ENCODE measurements around the gene ACSF2. TPM values are rescaled to one million over a fixed set of nuclear protein-coding genes. Genes with fewer than 3 reads are reported as not detected.

Gene ACSF2
- polyA plus RNA-seq, 1 donor from 2014 or later: not detected

DNA sequence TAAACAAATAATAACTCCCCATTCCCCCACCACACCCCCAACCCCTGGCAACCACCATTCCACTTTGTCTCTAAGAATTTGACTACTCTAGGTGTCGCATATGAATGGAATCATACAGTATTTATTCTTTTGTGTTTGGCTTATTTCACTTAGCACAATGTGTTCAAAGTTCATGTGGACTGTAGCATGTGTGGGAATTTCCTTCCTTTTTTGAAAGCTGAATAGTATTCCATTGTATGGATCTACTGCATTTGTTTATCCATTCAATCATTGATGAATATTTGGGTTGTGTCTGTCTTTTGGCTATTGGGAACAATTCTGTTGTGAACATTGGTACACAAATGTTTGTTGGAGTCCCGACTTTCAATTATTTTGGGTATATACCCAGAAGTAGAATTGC, 3.3 kb upstream of the ACSF2 start:
- H3K9me3 ChIP-seq (ENCODE audit: low read length): no peaks in the 10 kb centered on the region
- no peak overlapping the region for H3K4me2 ChIP-seq (ENCODE audit: low read length)
- no peaks in the 10 kb centered on the region for H3K79me2 ChIP-seq (replicated peaks; ENCODE audit: insufficient read depth, low read length)
- no peaks in the 10 kb centered on the region for H3F3A ChIP-seq (ENCODE audit: insufficient read depth, low read length, poor library complexity, severe bottlenecking)
- no peak for TF ChIP-seq MXI1 (conservative IDR thresholded peaks at IDR 0.05; ENCODE audit: poor library complexity, severe bottlenecking)
- TF ChIP-seq POLR2AphosphoS5 (IDR thresholded peaks at IDR 0.05): no peak
- no peak for TF ChIP-seq TAF1 (IDR thresholded peaks at IDR 0.05; ENCODE audit: low read depth)
- TF ChIP-seq EP300 (conservative IDR thresholded peaks at IDR 0.05; ENCODE audit: poor library complexity, severe bottlenecking): no peak
- TF ChIP-seq, protein P1, sequence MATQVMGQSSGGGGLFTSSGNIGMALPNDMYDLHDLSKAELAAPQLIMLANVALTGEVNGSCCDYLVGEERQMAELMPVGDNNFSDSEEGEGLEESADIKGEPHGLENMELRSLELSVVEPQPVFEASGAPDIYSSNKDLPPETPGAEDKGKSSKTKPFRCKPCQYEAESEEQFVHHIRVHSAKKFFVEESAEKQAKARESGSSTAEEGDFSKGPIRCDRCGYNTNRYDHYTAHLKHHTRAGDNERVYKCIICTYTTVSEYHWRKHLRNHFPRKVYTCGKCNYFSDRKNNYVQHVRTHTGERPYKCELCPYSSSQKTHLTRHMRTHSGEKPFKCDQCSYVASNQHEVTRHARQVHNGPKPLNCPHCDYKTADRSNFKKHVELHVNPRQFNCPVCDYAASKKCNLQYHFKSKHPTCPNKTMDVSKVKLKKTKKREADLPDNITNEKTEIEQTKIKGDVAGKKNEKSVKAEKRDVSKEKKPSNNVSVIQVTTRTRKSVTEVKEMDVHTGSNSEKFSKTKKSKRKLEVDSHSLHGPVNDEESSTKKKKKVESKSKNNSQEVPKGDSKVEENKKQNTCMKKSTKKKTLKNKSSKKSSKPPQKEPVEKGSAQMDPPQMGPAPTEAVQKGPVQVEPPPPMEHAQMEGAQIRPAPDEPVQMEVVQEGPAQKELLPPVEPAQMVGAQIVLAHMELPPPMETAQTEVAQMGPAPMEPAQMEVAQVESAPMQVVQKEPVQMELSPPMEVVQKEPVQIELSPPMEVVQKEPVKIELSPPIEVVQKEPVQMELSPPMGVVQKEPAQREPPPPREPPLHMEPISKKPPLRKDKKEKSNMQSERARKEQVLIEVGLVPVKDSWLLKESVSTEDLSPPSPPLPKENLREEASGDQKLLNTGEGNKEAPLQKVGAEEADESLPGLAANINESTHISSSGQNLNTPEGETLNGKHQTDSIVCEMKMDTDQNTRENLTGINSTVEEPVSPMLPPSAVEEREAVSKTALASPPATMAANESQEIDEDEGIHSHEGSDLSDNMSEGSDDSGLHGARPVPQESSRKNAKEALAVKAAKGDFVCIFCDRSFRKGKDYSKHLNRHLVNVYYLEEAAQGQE (IDR thresholded peaks at IDR 0.05; ENCODE audit: borderline replicate concordance): no peak
- TF ChIP-seq, protein P2, sequence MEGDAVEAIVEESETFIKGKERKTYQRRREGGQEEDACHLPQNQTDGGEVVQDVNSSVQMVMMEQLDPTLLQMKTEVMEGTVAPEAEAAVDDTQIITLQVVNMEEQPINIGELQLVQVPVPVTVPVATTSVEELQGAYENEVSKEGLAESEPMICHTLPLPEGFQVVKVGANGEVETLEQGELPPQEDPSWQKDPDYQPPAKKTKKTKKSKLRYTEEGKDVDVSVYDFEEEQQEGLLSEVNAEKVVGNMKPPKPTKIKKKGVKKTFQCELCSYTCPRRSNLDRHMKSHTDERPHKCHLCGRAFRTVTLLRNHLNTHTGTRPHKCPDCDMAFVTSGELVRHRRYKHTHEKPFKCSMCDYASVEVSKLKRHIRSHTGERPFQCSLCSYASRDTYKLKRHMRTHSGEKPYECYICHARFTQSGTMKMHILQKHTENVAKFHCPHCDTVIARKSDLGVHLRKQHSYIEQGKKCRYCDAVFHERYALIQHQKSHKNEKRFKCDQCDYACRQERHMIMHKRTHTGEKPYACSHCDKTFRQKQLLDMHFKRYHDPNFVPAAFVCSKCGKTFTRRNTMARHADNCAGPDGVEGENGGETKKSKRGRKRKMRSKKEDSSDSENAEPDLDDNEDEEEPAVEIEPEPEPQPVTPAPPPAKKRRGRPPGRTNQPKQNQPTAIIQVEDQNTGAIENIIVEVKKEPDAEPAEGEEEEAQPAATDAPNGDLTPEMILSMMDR (IDR thresholded peaks at IDR 0.05; ENCODE audit: poor library complexity, severe bottlenecking): no peak
- no peak for TF ChIP-seq RAD21 (conservative IDR thresholded peaks at IDR 0.05)
- TF ChIP-seq SMC3 (conservative IDR thresholded peaks at IDR 0.05; ENCODE audit: poor library complexity): no peak
- no peak for TF ChIP-seq EZH2 (IDR thresholded peaks at IDR 0.05; ENCODE audit: borderline replicate concordance, insufficient read depth, low read length, poor library complexity, severe bottlenecking)
- H3K9ac ChIP-seq (ENCODE audit: low read length): no peak overlapping the region
- no peaks in the 10 kb centered on the region for H3K36me3 ChIP-seq (ENCODE audit: insufficient read depth, low read length)
- H2AFZ ChIP-seq (ENCODE audit: low read depth, low read length): no peak overlapping the region
- H3K4me3 ChIP-seq (ENCODE audit: low read length): no peak overlapping the region
- no peaks in the 10 kb centered on the region for H4K20me1 ChIP-seq (ENCODE audit: insufficient read depth)
- H3K27me3 ChIP-seq (ENCODE audit: insufficient read depth, low read depth, low read length): peaks cover 7% of the 10 kb centered on the region
- no peaks in the 10 kb centered on the region for H3K9me2 ChIP-seq (ENCODE audit: insufficient read depth, low read length)
- no peak overlapping the region for H3K27ac ChIP-seq (ENCODE audit: low read length)

DNA sequence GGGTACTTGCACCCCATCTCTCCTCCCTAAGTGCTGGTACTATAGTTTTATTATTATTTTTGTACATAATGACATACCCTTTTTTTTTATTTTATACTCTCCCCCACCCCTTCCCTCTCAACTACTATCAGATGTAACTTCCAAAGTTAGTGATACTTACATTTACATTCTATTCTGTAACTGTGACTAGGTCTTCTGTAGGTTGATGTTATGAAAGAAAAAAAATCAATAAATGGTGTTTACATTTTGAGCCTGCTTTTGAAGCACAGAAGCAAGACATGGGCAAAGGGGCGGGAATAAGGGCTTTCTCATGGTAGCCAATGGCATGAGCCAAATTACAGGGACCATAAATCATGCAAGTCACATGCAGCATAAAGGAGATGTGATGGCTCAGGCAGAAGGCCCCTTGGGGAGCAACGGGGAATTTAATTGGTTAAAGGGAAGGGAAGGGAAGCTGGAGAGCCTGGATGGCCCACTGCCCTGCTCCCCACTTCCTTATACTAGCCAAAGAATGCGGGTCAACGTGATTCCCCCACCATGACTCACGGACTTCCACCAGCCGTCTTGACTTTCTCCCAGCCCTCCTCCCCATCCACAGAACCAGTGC, 2.4 kb upstream of the ACSF2 start:
- H3K4me3 ChIP-seq (ENCODE audit: low read length): no peak overlapping the region
- no peak overlapping the region for H2AFZ ChIP-seq (ENCODE audit: low read depth, low read length)
- no peaks in the 10 kb centered on the region for H3K9me2 ChIP-seq (ENCODE audit: insufficient read depth, low read length)
- H3F3A ChIP-seq (ENCODE audit: insufficient read depth, low read length, poor library complexity, severe bottlenecking): no peaks in the 10 kb centered on the region
- no peaks in the 10 kb centered on the region for H3K36me3 ChIP-seq (ENCODE audit: insufficient read depth, low read length)
- TF ChIP-seq MXI1 (conservative IDR thresholded peaks at IDR 0.05; ENCODE audit: poor library complexity, severe bottlenecking): no peak
- TF ChIP-seq TAF1 (IDR thresholded peaks at IDR 0.05; ENCODE audit: low read depth): no peak
- TF ChIP-seq RAD21 (conservative IDR thresholded peaks at IDR 0.05): no peak
- no peak for TF ChIP-seq EP300 (conservative IDR thresholded peaks at IDR 0.05; ENCODE audit: poor library complexity, severe bottlenecking)
- TF ChIP-seq, protein P2 (IDR thresholded peaks at IDR 0.05; ENCODE audit: poor library complexity, severe bottlenecking): no peak
- TF ChIP-seq, protein P1 (IDR thresholded peaks at IDR 0.05; ENCODE audit: borderline replicate concordance): no peak
- no peak for TF ChIP-seq SMC3 (conservative IDR thresholded peaks at IDR 0.05; ENCODE audit: poor library complexity)
- TF ChIP-seq POLR2AphosphoS5 (IDR thresholded peaks at IDR 0.05): no peak
- TF ChIP-seq EZH2 (IDR thresholded peaks at IDR 0.05; ENCODE audit: borderline replicate concordance, insufficient read depth, low read length, poor library complexity, severe bottlenecking): no peak
- H4K20me1 ChIP-seq (ENCODE audit: insufficient read depth): no peaks in the 10 kb centered on the region
- H3K9ac ChIP-seq (ENCODE audit: low read length): no peak overlapping the region
- no peak overlapping the region for H3K4me2 ChIP-seq (ENCODE audit: low read length)
- H3K9me3 ChIP-seq (ENCODE audit: low read length): no peaks in the 10 kb centered on the region
- H3K27ac ChIP-seq (ENCODE audit: low read length): no peak overlapping the region
- peaks cover 7% of the 10 kb centered on the region for H3K27me3 ChIP-seq (ENCODE audit: insufficient read depth, low read depth, low read length)
- no peaks in the 10 kb centered on the region for H3K79me2 ChIP-seq (replicated peaks; ENCODE audit: insufficient read depth, low read length)

All from neural cell (in vitro differentiated cells).